GM19468 (cell line): ENCODE measurements around the gene FAM222A.

Experiments
- ATAC-seq: cut with Tn5 transposase; IDR thresholded peaks from one replicate; pipeline ENCODE4 v1.9.1; 2021; ENCODE audit warnings: mild to moderate bottlenecking, moderate library complexity, moderate number of reproducible peaks; ENCODE audit not compliant: unreplicated experiment; ENCODE audit errors: extremely low read depth

Gene FAM222A

DNA sequence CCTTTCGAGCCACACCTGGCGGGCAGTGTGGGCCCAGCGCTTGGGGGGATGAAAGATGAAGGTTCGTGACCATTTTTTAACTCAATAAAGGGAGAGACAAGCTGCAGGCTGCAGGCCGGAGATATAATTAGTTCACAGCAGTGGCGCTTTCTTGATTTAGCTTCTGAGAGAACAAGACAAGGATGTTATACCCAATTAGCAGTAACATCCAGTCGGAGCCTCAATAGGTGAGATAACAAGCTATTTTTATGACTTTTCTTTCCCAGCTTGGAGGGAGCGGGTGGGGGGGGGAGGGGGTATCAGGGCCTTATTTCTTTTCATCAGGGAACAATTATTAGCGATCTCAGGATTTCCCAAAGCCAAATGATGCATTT, 9.1 kb downstream of the FAM222A start:
- ATAC-seq = no peak

DNA sequence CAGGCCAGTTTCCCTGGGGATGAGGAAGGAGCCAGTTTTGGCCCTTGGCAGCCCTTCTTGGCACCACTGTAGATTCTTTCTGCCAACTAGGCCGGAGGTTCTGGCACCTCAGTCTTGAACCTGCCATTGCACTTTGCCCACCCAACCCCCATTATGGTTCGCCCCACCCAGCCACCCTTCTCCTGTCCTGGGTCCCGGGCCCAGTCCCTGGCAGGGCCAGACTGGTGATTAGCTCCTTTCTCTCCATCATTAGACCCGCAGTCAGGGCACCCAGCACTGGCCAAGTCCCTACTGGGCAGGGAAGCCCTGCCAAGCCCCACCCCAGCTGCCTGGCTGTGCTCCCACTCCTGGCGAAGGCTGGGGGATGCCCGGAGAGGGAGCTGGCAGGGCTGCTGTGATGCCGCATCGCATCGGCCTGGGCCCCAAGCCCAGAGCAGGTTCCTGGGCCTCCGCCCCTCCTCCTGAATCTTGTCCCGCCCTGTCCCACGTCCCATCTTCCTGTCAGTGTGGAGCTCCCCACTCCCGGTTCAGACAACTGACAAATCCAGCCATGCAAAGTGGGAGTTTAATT, 9.8 kb downstream of the FAM222A start:
- ATAC-seq = no peak

DNA sequence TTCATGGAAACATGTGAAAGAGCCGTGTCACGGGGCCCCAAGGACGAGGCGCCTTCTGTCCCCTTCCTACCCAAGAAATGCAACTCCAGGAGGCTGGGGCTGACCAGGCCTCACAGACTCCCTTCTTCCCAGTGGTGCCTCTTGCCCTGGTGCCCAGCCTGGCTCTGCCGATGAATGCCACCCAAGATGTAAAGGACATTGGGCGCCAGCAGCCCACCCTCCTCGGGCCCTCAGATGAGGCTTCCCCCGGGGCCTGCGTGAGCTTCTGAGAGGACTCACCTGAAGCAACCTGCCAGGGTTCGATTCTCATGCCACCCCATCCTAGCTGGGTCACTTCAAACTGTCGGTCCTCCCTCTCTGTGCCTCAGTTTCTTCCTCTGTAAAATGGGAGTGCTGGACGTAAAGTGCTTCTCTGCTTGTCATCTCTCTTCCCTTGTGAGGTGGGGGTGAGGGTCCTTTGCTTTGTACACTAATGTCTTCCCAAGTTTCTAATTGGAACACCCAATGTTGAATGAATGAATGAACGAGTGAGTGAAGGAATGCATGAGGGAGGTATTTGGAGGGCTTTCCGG, 10.8 kb downstream of the FAM222A start:
- no peak for ATAC-seq

DNA sequence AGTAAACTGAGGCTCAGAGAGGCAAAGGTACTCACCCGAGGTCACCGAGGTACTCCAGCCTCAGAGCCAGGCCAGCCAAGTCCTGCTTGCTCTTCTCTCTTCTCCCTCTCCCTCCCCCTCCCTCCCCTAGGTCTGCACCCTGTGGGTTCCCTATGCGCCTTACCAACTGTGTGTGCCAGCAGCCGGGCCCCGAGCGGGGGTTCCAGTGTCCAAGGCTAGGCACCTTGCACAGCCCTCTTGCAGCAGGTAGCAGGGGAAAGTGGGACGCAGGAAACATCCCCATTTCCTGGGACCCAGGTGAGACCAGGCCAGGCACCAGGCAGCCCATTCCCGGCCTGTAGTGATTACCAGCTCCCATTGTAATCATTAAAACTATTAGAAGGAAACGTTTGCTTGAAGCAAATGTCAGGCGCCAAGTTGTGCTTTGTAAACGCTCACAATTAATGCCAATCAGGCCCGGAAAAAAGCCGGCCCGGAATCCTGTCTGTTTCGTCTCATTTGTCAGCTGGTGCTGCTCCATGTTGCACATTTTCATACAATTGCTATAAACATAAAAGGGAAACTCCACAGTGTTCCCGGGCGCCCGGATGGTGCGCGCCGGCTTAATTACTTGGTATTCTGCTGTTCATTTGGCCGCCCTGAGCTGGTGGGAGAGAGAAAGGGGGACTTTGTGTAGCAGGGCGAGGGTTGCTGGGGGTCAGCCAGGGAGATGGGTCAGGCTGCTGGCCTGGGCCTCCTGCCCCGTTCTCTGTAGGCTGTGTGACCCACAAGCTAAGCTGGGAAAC, 11.9 kb downstream of the FAM222A start:
- no peak for ATAC-seq

DNA sequence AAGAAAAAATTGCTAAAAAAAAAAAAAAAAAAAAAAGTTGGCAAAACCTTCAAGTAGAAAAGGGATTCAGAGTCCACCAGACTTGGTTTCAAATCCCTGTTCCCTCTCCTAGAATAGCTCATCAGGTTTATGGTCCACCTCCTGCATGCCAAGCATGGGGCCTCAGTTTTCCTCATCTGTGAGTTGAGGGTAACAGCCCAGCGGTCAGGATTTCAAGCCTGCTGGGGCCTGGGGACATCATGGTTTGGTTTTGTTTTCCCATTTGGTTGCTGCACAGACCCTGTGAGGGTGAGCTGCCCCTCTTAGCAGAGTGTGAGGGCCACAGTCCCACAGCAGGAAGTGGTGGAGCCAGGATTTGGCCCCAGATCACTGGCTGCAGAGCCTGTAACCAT, 12.5 kb downstream of the FAM222A start:
- no peak for ATAC-seq

DNA sequence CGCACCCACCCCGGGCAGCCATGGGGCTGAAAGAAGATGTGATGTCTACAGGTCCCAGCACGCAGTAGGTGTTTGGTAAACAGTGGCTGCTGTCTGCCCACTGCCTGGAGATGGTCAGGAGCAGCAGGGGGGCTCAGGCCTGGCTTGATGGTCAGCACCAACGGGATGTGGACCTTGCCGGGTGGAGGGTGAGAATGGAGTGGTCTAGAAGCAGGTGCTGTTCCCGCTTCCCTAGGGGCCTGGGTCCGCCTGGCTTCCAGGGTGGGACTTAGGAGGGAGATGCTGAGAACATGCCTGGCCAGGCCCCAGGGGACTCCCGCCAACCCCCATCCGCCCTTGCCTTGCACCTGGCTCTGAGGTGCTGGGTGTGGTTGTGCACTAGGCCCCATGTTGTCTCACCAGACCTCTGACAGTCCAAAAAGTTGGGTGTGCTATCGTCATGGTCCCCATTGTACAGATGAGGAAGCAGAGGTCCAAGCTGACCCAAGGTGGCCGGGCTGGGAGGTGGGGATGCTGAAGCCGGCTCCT, 12.9 kb downstream of the FAM222A start:
- no peak for ATAC-seq

DNA sequence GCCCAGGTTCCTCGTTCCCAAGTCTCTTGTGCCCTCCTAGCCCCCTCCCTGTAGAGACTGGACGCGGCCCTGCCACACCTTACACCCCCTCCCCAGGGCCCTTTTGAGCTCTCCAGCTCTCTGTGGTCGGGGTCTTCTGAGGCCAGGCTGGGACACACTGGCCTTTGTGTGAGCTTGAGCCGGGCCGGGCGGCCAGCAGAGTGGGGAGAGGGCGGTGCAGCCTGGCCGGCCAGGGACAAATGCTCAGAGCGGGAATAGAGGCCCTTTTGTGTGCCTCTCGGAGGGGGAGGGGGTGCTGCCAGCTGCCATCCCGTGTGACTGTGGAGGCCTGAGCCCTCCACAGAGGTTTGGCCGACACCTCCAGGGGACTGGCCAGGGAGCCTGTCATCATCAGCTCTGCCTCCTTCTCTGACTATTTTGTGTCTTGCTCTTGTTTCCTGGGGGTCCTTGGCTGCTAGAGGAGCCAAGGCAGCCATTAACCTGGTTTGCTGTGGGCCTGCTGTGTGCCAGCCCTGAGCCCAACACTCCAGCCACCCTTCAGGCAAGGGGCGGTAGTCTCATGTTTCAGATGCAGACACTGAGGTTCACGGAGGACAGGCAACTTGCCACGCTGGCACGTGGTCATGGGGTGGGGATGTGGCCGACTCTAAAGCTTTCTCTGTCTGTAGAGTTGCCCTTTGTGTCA, 13.6 kb downstream of the FAM222A start:
- no peak for ATAC-seq

DNA sequence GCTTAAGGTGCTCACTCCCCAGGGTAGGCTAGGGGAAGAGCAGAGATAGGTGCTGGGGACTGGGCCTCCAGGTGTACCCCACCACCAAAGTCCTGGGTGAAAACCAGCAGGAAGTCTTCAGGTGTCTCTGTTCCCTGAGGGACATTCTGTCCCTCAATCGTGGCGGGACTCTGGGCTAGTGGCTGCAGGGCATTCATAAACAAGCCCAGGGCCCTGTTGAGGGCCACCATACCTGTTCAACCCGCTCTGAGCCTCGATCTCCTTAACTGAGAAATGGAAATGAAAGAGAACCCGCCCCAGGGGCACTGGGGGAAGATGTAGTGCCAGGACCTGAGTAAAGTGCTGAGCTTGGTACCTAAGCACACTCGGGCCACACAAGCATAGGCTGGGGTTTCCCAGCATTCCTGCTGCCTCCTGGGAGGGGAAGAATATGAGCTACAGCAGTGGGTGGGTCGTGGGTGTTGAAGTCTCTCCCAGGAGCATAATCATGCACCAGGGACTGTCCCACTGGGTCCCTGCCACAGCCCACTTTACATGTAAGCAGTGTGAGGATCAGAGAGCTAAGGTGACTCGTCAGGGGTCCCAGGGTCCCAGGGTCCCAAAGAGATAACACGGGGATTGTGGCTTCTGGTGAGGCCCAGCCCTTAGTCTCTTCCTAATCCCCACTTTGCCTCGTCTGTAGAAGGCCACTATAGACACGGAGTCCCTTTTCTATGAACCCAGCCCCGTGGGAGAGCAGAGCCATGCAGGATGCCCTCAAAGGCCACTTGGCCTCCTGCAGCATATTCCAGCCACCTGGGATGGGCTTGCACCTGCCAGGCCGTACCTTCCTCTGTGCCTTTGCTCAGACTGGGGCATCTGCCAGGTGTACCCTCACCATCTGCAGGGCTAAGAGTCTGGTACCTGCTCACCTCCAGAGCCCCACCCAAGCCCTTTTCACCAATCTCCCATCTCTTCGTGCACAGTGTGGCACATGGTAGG, 14.4 kb downstream of the FAM222A start:
- ATAC-seq = no peak

DNA sequence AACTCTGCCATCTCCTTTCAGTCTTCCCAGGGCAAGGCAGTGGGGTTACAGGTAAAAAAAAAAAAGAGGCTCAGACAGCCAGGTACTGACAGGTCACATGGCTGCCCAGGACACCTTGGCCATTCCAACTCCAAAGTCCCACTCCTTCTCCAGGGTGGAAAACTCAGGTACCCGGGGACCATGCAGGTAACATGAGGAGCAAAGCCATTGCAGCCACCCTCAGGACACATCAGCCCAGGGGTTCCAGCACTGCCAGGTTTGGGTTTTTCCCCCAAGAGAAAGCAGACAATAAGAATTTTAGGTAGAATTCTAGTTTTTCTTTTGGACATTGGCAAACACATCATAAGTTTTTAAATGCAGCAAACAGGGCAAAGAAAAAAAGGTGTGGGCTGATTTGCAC, 15.3 kb downstream of the FAM222A start:
- ATAC-seq = no peak

DNA sequence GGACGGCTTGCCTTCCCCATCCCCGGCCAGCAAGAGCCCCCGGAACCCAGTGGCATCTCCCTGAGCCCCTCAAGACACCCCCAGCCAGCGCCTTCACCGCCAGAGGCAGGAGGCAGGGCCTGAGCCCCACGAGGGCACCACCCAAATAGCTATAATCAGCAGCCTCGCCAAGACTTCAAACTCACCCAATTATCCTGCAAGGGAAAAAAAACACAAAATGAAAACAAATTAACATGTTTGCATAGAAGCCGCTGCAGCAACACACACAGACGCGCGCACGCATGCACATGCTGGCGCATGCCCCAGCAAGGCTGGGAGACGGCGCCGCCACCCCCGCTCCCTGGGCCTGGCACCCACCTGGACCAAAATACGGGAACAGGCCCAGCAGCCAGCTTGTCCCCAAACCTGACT, 15.8 kb downstream of the FAM222A start:
- ATAC-seq = no peak

DNA sequence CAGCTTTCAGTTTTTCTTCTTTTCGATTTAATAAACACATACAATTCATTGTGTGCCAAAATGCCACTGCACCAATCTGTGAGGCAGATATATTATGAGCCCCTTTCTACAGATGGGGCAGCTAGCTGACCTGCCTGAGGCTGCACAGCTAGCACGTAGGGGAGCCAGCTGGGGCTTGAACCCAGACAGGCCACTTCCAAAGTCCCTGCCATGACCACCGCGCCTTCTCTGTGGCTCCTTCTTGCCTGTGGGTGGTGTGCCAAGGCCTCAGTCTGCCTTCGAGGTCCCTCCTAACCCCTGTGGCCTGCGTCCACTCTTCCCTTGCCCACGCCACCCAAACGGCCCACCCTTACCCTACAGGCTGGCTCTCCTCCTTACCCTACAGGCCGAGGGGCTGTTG, 16.2 kb downstream of the FAM222A start:
- ATAC-seq = no peak

DNA sequence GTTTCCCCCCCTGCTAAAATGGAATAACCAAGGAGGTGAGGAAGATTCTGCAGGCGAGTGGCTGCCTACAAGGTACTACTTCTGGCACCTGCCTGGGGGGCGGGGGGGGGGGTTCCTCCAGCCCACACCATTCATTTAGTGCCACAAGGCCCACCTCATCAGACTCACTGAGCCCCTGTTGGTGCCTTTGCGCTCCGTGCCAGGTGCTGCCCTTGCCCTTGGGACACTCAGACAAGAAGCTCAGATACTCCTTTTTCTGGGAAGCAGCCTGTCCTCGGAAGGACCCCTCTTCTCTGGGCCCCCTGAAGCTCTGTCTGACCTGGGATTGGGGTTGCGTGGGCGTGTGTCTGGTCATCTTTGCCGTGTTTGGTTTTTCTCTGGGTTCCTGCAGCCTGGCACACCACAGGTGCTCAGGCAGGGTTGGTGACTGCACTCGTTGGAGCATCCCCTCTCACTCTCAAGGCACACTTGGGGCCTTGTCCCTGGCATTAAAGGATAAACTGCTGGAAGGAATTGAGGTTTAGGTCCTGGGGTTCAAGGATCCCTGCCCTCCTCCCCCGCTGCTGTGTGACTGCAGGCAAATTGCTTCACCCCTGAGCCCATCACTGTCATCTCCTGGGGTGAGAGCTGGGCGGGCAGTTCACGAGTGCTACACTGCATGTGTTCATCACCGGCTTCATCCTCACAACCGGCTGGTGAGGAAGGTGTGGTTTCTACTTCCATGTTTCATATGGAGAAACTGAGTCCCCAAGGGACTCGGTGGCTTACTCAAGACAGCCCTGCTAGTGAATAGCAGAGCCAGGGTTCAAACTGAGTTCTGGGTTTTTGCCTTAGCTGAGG, 16.9 kb downstream of the FAM222A start:
- ATAC-seq = no peak

DNA sequence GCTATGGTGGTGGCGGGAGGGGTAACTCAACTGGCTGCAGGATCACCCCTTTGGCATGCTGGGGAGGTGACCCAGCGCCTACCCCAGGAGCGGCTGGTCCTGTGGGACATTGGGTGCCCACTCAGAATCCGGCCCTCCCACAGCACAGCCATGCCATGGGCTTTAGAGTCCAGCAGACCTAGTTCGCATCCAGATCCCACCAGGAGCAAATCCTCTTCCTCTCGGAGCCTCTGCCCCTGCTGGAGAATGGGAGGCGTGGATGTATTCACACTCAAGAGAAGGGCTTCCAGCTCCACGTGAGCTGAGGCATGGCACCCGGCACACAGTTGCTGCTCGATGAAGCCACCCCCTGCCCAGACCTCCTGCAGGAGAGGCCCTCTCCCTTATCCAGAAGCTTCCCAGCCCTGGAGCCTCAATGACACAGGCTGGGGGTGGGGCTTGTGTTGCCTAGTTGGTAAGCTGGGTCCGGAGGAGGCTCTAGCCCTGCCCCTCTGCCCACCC, 17.7 kb downstream of the FAM222A start:
- no peak for ATAC-seq

DNA sequence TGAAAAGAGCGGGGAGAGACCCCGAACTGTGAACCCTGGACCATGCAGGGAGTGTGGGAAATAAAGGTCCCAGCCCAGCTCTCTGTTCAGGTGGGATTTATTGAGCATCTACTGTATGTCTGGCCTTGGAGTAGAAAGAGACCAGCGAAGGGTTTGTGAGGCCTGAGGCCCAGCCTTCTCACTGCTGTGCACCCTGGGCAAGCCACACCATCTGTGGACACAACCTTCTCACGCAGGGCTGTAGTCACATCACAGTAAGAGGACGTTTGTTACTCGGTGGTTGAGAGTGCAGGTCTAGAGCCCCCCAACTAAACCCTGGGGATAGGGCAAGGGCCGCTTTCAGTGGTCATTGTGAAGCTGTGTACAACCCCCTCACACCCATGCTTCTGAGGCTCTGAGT, 18.2 kb downstream of the FAM222A start:
- ATAC-seq = no peak

DNA sequence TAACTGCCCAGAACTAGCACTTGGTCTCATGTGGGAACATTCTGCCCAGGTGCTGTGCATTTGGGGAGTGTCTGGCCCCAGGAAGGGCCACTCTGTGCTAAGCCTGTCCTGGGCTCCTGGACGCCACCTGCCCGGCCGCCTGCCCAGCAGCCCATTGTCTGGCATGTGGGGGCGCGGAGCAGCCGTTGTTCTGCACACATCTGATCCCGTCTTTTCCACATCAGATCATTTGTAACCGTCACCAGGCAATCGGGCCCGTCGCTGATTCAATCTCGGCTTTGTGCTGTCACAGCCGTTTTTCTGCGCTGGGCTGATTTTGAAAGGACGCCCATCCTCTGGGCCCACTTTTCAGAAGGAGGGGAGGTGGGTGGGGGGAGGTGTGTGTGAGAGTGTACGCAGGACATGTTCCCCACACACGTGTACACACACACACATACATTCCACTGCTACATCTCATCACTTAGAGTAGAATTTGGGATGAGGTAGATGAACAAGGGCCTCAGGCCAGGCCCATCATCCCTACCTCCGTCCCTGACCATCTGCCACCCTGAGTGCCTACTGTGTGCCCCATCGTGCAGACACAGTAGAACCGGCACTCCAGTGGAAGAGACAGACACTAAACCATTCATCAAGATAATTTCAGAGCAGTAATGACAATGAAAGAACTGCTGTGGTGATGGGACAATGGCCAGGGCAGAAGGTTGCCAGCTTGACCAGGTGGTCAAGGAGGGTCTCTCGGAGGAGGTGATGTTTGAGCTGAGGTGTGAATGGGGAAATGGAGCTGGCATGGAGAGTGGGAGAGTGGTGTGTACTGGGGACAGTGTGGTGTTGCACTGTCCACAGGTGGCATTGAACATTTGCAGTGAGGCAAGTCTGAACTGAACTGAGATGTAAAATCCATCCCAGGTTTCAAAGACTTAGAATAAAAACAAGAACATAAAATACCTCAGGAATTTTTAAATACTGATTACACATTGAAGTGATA, 19.0 kb downstream of the FAM222A start:
- ATAC-seq = no peak

DNA sequence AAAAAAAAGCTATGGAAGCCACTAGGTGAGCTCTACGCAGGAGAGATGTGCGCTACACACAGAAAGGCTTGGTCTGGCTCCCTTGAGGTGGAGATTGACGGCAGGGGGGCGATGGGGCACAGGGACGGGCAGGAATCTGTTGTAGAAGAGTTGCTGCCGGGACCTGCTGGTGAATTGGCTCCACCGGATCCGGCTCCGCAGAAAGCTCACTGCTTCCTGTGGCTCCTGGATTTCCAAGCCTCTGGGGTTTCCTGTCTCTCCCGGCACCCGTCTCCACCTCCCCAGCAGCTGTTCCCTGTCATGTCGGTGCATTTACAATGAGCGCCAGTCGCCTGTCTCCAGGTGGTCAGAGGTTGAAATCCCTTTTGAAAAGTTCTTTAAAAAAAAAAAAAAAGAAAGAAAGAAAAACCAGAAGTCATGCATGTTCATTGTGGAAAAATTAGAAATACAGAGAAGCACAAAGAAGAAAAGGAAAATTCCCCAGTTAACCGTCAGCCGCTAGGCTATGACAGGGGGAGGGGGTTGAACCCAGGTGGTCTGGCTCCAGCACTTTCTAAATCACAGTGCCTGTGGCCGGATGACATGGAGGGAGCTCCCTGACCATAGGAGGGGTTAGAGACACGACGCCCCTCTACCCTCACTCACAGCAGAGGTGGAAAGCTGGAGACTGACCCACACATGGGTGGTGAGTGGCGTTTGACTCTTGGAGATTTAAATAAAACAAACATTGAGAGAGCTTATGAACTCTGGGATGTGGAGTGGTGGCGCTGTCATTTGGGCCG, 20.8 kb downstream of the FAM222A start:
- no peak for ATAC-seq

DNA sequence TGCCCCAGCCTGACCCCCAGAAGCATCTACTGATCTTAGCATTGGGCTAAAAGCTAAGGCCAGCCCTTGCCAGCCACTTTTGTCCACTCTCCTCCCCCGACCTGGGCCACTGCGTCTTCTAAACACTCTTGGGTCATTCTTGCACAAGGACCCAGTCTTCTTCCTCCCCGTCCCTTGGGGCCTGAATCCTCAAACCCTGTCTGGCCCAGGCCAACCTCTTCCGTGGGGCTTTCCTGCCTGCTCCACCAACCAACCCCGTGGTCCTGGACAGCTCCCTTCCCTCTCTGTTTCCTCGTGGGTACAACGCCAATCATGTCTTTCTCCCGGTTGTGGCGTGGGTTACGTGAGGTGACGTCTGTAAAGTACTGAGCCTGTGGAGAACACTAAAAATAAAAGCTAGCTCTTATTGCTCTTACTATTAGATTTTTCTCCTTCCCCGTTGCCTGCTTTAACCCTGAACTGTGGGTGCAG, 21.5 kb downstream of the FAM222A start:
- ATAC-seq = no peak
